HG03575 (cell line): ENCODE data around the gene CHN2.
"Not testable (repeated sequence)": the region's sequence is repeated elsewhere in the genome, so short reads cannot be mapped to it uniquely, and the experiment has no call there.

Source experiments
- ATAC-seq: cut with Tn5 transposase; IDR thresholded peaks from one replicate; pipeline ENCODE4 v1.9.1; 2021; ENCODE audit not compliant: unreplicated experiment, insufficient number of reproducible peaks, low FRiP score; ENCODE audit errors: extremely low read depth

The CHN2 gene

GRCh38 chr7:29523728-29524127 lies 329.2 kb downstream of the CHN2 start:
- ATAC-seq, result no peak

DNA sequence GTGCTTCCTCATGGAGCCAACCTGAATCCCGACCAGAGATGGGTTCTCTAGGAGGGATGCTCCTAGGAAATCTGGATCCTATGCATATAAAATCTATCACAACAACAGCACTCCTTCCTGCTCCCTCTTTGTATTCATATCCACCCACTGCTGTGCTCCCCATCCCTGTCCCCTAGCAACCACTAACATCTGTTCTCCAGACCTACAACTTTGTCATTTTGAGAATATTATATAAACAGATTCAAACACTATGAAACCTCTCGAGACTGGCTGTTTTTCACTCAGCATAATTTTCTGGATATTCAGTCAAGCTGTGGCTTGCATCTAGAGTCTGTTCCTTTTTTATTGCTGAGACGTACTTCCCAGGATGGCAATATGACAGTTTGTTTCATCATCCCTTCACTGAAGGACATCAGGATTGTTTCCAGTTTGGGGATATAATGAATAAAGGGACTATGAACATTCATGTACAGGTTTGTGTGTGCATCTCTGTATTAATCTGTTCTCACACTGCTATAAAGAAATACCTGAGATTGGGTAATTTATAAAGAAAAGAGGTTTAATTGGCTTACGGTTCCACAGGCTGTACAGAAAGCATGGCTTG lies 333.0 kb downstream of the CHN2 start:
- ATAC-seq, result no peak

DNA sequence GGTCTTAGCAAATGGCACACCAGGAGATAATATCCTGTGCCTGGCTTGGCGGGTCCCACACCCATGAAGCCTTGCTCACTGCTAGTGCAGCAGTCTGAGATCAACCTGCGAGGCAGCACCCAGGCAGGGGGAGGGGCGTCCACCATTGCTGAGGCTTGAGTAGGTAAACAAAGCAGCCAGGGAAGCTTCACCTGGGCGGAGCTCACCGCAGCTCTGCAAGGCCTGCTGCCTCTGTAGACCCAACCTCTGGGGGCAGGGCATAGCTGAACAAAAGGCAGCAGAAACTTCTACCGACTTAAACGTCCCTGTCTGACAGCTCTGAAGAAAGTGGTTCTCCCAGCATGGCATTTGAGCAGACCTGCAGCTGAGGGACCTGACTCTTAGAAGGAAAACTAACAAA lies 334.0 kb downstream of the CHN2 start:
- ATAC-seq, result not testable (repeated sequence)
